ENCODE measurements around the gene PCSK6.

- TF ChIP-seq EZH2phosphoT487 (IDR thresholded peaks at IDR 0.05; ENCODE audit: borderline replicate concordance, low read depth, low read length) (no peak), CTCF (conservative IDR thresholded peaks at IDR 0.05; ENCODE audit: low read length) (no peak)
Observed at GRCh38 chr15:101262551-101262950, 227.0 kb downstream of the PCSK6 start.
